ENCODE data around the gene PLEKHG1. TPM values are rescaled to one million over a fixed set of nuclear protein-coding genes. Genes with fewer than 3 reads are reported as not detected.

PLEKHG1 gene
- total RNA-seq, 1 donor from 2014 or later: 3.3 TPM

DNA sequence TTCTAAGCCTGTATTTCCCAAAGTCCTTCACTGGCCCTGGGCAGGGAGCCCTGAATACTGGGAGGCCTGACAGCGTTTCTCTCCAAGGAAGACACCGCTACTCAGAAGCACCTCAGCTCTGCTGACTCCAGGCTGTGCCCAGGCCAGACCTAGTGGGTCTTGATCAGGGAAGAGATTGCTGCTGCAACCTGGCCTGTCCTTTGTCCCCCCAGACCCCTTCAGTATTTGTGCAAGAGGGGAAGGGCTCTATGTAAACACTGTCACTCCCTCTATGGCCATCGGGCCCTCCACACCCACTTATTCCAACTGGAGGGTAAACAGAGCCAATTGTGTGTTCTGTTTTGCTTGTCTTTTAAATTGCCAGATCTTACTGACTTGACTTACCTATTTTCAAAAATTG is 20.6 kb downstream of the PLEKHG1 start:
- H3K27me3 Mint-ChIP-seq (ENCODE audit: unreplicated experiment): peaks cover 14% of the 10 kb centered on the region
- no peak for DNase-seq (ENCODE audit: extremely low spot score, unreplicated experiment)
- no peak overlapping the region for H3K4me3 Mint-ChIP-seq (ENCODE audit: unreplicated experiment)
- no peaks in the 10 kb centered on the region for H3K9me3 Mint-ChIP-seq (ENCODE audit: unreplicated experiment)
- H3K36me3 Mint-ChIP-seq (ENCODE audit: unreplicated experiment): no peaks in the 10 kb centered on the region
- no peak overlapping the region for H3K27ac Mint-ChIP-seq (ENCODE audit: unreplicated experiment)
- H3K4me1 Mint-ChIP-seq (ENCODE audit: unreplicated experiment): no peaks in the 10 kb centered on the region
- TF ChIP-seq, protein P1, sequence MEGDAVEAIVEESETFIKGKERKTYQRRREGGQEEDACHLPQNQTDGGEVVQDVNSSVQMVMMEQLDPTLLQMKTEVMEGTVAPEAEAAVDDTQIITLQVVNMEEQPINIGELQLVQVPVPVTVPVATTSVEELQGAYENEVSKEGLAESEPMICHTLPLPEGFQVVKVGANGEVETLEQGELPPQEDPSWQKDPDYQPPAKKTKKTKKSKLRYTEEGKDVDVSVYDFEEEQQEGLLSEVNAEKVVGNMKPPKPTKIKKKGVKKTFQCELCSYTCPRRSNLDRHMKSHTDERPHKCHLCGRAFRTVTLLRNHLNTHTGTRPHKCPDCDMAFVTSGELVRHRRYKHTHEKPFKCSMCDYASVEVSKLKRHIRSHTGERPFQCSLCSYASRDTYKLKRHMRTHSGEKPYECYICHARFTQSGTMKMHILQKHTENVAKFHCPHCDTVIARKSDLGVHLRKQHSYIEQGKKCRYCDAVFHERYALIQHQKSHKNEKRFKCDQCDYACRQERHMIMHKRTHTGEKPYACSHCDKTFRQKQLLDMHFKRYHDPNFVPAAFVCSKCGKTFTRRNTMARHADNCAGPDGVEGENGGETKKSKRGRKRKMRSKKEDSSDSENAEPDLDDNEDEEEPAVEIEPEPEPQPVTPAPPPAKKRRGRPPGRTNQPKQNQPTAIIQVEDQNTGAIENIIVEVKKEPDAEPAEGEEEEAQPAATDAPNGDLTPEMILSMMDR (IDR thresholded peaks at IDR 0.05): no peak

DNA sequence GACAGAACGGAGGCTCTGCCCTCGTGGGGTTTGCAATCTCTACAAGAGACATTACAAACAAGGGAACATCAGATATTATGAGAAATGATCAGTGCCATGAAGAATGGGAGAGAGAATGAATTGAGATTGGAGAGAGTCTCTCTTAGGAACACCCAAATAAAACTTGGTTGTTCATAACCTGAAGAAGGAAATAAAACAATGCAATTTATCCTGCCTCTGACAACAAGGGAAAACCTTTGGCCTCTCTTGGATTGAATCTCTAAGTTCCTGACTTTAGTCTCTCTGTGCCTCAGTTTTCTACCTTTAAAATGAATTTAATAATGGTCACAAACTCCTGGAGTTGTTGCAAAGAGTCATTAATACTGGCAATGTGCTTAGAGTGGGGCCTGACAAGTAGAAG is 21.1 kb downstream of the PLEKHG1 start:
- DNase-seq (ENCODE audit: extremely low spot score, unreplicated experiment): no peak
- Mint-ChIP-seq H3K27me3 (ENCODE audit: unreplicated experiment) (peaks cover 14% of the 10 kb centered on the region), H3K9me3 (ENCODE audit: unreplicated experiment) (no peaks in the 10 kb centered on the region), H3K4me1 (ENCODE audit: unreplicated experiment) (no peaks in the 10 kb centered on the region), H3K27ac (ENCODE audit: unreplicated experiment) (no peak overlapping the region), H3K4me3 (ENCODE audit: unreplicated experiment) (no peak overlapping the region), H3K36me3 (ENCODE audit: unreplicated experiment) (no peaks in the 10 kb centered on the region)
- TF ChIP-seq, protein P1 (IDR thresholded peaks at IDR 0.05): no peak

DNA sequence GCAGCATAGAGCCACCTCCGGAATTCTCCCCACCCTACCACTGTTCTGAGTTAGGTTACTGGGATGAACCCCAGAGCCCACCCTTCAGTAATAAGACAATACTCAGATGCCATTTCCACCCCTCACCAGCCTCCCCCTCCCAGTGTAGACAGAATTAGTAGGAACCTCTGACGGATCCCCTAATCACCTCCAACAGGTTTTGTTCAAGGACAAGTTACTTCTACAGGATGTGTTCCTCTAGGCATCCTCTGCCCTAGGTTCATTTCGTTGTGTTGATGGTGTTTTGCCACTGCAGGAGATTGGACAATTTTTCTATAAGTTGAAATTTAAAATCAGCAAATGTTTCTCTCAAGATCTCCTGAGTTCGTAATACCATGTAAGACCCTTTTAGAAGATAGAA is 22.8 kb downstream of the PLEKHG1 start:
- Mint-ChIP-seq H3K4me1 (ENCODE audit: unreplicated experiment) (no peaks in the 10 kb centered on the region), H3K27ac (ENCODE audit: unreplicated experiment) (no peak overlapping the region), H3K4me3 (ENCODE audit: unreplicated experiment) (no peak overlapping the region)

DNA sequence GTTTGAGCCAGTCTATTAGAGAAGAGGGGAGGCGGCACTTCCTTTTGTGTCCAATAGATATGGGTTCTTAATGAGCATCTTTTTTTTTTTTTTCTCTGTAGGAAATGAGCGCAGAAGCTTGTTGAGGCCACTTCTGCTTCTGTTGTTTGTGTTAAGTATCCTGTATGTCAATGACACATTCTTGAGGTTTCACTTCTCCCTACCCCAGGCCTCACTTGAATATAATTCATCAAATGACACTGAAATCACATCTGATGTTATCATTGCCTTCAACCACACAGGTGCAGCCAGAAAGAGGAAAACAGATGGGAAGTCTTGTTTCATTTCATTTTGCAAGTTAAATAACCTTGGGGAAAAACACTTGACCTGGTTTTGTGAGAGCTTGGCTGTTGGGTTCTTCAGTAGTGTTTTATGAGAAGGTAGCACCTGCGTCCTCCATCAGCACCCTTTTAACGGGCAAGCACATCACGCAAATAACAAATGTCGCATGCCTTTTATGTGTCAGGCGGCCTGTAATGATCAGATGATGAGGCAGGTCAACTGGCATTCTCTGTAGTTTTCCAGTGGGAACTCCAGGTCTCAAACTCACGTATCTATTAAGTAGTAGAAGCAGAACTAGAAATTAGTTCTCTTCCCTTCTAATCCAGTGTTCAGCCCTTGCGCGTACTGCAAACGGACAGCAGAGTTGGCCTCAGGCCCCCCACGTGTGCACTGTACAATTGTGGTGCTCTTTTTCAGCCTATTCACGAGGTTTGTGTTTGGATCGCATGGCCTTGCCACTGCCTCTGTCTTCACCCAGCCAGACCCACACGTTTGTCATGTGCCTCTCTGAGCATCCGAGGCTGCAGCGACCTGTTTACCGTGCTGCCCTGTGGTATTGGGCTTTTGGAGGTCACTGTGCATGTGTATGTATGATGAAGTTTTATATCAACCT is 23.5 kb downstream of the PLEKHG1 start:
- no peak overlapping the region for H3K27ac Mint-ChIP-seq (ENCODE audit: unreplicated experiment)
- no peak overlapping the region for H3K4me3 Mint-ChIP-seq (ENCODE audit: unreplicated experiment)
- TF ChIP-seq, protein P1 (IDR thresholded peaks at IDR 0.05): no peak
- DNase-seq (ENCODE audit: extremely low spot score, unreplicated experiment): no peak
- peaks cover 3% of the 10 kb centered on the region for H3K4me1 Mint-ChIP-seq (ENCODE audit: unreplicated experiment)
- H3K36me3 Mint-ChIP-seq (ENCODE audit: unreplicated experiment): no peaks in the 10 kb centered on the region
- peaks cover 6% of the 10 kb centered on the region for H3K27me3 Mint-ChIP-seq (ENCODE audit: unreplicated experiment)
- H3K9me3 Mint-ChIP-seq (ENCODE audit: unreplicated experiment): no peaks in the 10 kb centered on the region

More for the DNA sequence above, 22.8 kb downstream of the PLEKHG1 start:
- Mint-ChIP-seq H3K27me3 (ENCODE audit: unreplicated experiment) (peaks cover 8% of the 10 kb centered on the region), H3K9me3 (ENCODE audit: unreplicated experiment) (no peaks in the 10 kb centered on the region), H3K36me3 (ENCODE audit: unreplicated experiment) (no peaks in the 10 kb centered on the region)
- no peak for DNase-seq (ENCODE audit: extremely low spot score, unreplicated experiment)
- TF ChIP-seq, protein P1 (IDR thresholded peaks at IDR 0.05): no peak

DNA sequence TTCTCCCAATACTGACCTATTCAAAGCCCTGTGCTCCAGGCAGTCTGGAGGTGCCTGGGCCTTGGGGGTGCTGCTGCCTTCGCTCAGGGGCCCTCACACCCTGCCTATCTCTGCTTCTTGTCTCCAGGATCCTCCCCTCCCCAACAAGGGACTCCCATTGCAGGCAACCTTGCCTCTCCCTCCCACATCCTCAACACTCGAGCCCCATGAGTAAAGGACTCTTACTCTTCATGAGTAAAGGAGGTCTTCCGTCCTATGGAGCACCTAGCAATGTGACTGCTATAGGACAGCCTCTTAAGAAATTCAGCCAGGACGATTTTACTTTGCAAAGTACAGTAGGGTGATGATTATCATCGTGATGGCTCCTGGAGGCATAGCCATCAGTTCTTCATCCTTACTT is 24.5 kb downstream of the PLEKHG1 start:
- Mint-ChIP-seq H3K4me1 (ENCODE audit: unreplicated experiment) (peaks cover 4% of the 10 kb centered on the region), H3K4me3 (ENCODE audit: unreplicated experiment) (no peak overlapping the region), H3K27ac (ENCODE audit: unreplicated experiment) (no peak overlapping the region), H3K36me3 (ENCODE audit: unreplicated experiment) (no peaks in the 10 kb centered on the region), H3K9me3 (ENCODE audit: unreplicated experiment) (no peaks in the 10 kb centered on the region), H3K27me3 (ENCODE audit: unreplicated experiment) (peaks cover 4% of the 10 kb centered on the region)
- no peak for DNase-seq (ENCODE audit: extremely low spot score, unreplicated experiment)
- TF ChIP-seq, protein P1 (IDR thresholded peaks at IDR 0.05): no peak
